K562 (cell line): ENCODE measurements around the gene ANK3. TPM values are rescaled to one million over a fixed set of nuclear protein-coding genes. Genes with fewer than 3 reads are reported as not detected.
A peak's percentile ranks its signal among the peaks of the same experiment; 100 is the strongest.

ENCODE experiments used
- ATAC-seq: fragments of 200-7000 bp; cut with Tn5 transposase; 3 replicates; pipeline ENCODE4 v1.9.1; 2020; ENCODE audit warnings: moderate library complexity
- BruUV-seq: library from RNA; stranded (reverse); fragments of 400-500 nt; replicated peaks from 2 replicates; lab custom pipeline; 2021; lab: Mats Ljungman, UMichigan
- CTCF ChIA-PET: fragments of 300-600 bp; formaldehyde crosslinking; extraction: SDS; loops from one replicate; lab custom pipeline; 2021; ENCODE audit warnings: low intra/inter-chr PET ratio; lab: Yijun Ruan, JAX
- POLR2A ChIA-PET: fragments of 300-600, 350-650 bp; sonication (Branson Sonifier 250); formaldehyde crosslinking; extraction: SDS; loops from one replicate; lab custom pipeline; 2021; ENCODE audit warnings: antibody characterized with exemption, inconsistent platforms; lab: Yijun Ruan, JAX
- DNase-seq, 4 experiments: peaks; one replicate each; pipeline versions ENCODE4 v3.0.0 to v3.0.0-alpha.2; 2011 to 2018; ENCODE audit warnings: low spot score in 3 of 4, mixed read lengths in 3 of 4; ENCODE audit errors: extremely low read depth in 1 of 4
- FAIRE-seq: peaks from 2 replicates; lab custom pipeline; 2011; peaks lifted over from hg19 to GRCh38; lab: Jason Lieb, UNC
- H2AFZ ChIP-seq: 2 replicates; pipeline ENCODE4 v1.6.0; 2011; ENCODE audit warnings: low read depth, low read length, control low read depth, inconsistent platforms
- H3K27ac ChIP-seq: fragments of 200-600 bp; 3 replicates; pipeline ENCODE4 v1.8.0; 2011; ENCODE audit warnings: low read depth, mild to moderate bottlenecking, control low read depth, inconsistent platforms, low read length, moderate library complexity, mixed read lengths; ENCODE audit errors: extremely low read depth
- H3K27me3 ChIP-seq, 2 experiments: fragments of 300-600 bp in 1 of 2; 2 replicates in 1 of 2; 3 replicates in 1 of 2; pipeline versions ENCODE4 v1.6.0 to v1.8.0; 2011; ENCODE audit warnings: inconsistent platforms in 2 of 2, low read length in 2 of 2, mild to moderate bottlenecking in 1 of 2, mixed read lengths in 1 of 2, moderate library complexity in 1 of 2; ENCODE audit not compliant: control insufficient read depth in 2 of 2, insufficient read depth in 2 of 2
- H3K36me3 ChIP-seq: fragments of 300-600 bp; 3 replicates; pipeline ENCODE4 v1.8.0; 2011; ENCODE audit warnings: mild to moderate bottlenecking, low read length, inconsistent platforms; ENCODE audit not compliant: control insufficient read depth, insufficient read depth
- H3K4me1 ChIP-seq, 2 experiments: fragments of 200-600 bp in 1 of 2; replicated peaks in 1 of 2; 2 replicates in 1 of 2; 3 replicates in 1 of 2; pipeline versions ENCODE4 v1.5.1 to v1.8.0; 2011; ENCODE audit warnings: inconsistent platforms in 2 of 2, low read length in 2 of 2, mild to moderate bottlenecking in 1 of 2, mixed read lengths in 1 of 2, moderate library complexity in 1 of 2; ENCODE audit not compliant: control insufficient read depth in 2 of 2, insufficient read depth in 2 of 2
- H3K4me2 ChIP-seq: 2 replicates; pipeline ENCODE4 v1.6.1; 2011; ENCODE audit warnings: low read length, control low read depth, inconsistent platforms, mixed read lengths; ENCODE audit not compliant: insufficient read depth
- H3K4me3 ChIP-seq: fragments of 200-600 bp; sonication (generic), shearing (Covaris generic); 2 replicates; pipeline ENCODE4 v1.5.1; 2016; ENCODE audit warnings: control low read depth, inconsistent platforms
- H3K79me2 ChIP-seq: fragments of 200-600 bp; 3 replicates; pipeline ENCODE4 v1.8.0; 2011; ENCODE audit warnings: low read length, inconsistent platforms; ENCODE audit not compliant: control insufficient read depth, insufficient read depth
- H3K9ac ChIP-seq, 2 experiments: 2 replicates each; pipeline versions ENCODE4 v1.6.0 to v1.6.1; 2011; ENCODE audit warnings: low read depth in 2 of 2, low read length in 2 of 2, control low read depth in 1 of 2, inconsistent platforms in 1 of 2, mild to moderate bottlenecking in 1 of 2, mixed read lengths in 1 of 2; ENCODE audit not compliant: insufficient read depth in 1 of 2
- H3K9me1 ChIP-seq: one replicate; pipeline ENCODE4 v1.6.0; 2011; ENCODE audit warnings: inconsistent platforms, mild to moderate bottlenecking, low read length, moderate library complexity; ENCODE audit not compliant: control insufficient read depth, insufficient read depth
- H3K9me3 ChIP-seq: replicated peaks from 2 replicates; pipeline ENCODE4 v1.5.1; 2011; ENCODE audit warnings: low read depth, low read length, inconsistent platforms; ENCODE audit not compliant: control insufficient read depth, insufficient read depth
- H4K20me1 ChIP-seq: replicated peaks from 2 replicates; pipeline ENCODE4 v1.6.1; 2011; ENCODE audit warnings: low read length, inconsistent platforms, mixed read lengths; ENCODE audit not compliant: control insufficient read depth, insufficient read depth
- ATF1 ChIP-seq, 2 experiments: fragments of 450-650 bp in 1 of 2; IDR thresholded peaks; 2 replicates each; pipeline ENCODE4 v1.6.1; 2016; ENCODE audit warnings: missing compliant biosample characterization in 1 of 2, missing genetic modification characterization in 1 of 2
- CGGBP1 ChIP-seq: fragments of 250-450 bp; sonication (Bioruptor Pico); IDR thresholded peaks from 2 replicates; pipeline ENCODE4 v1.9.0; 2021; ENCODE audit warnings: mild to moderate bottlenecking
- CREB1 ChIP-seq, 2 experiments: sonication (generic) in 1 of 2; formaldehyde crosslinking in 1 of 2; IDR thresholded peaks; 2 replicates each; pipeline versions ENCODE4 v1.6.1 to v1.8.0; 2012 to 2022; ENCODE audit warnings: inconsistent platforms in 1 of 2, mild to moderate bottlenecking in 1 of 2, missing genetic modification reagents in 1 of 2, moderate library complexity in 1 of 2
- ESRRB ChIP-seq: fragments of 250-450 bp; sonication (Bioruptor Pico); IDR thresholded peaks from 2 replicates; pipeline ENCODE4 v1.5.0; 2020; ENCODE audit warnings: mild to moderate bottlenecking, moderate library complexity, borderline replicate concordance
- HDAC8 ChIP-seq: fragments of 450-650 bp; IDR thresholded peaks from 2 replicates; pipeline ENCODE4 v1.6.1; 2016; ENCODE audit warnings: mild to moderate bottlenecking, missing genetic modification characterization, moderate library complexity, missing compliant biosample characterization
- LCOR ChIP-seq: sonication (generic); formaldehyde crosslinking; IDR thresholded peaks from 2 replicates; pipeline ENCODE4 v1.8.0; 2022; ENCODE audit warnings: mild to moderate bottlenecking, missing genetic modification reagents
- MAX ChIP-seq: sonication (generic); formaldehyde crosslinking; IDR thresholded peaks from 2 replicates; pipeline ENCODE4 v1.9.0; 2022; ENCODE audit warnings: mild to moderate bottlenecking, missing genetic modification reagents
- MCM2 ChIP-seq: fragments of 450-650 bp; IDR thresholded peaks from 2 replicates; pipeline ENCODE4 v1.6.1; 2017; ENCODE audit warnings: low read depth, mild to moderate bottlenecking
- NR2F6 ChIP-seq: fragments of 450-650 bp; formaldehyde crosslinking; IDR thresholded peaks from 2 replicates; pipeline ENCODE4 v1.4.0; 2020; ENCODE audit warnings: mild to moderate bottlenecking
- SMARCB1 ChIP-seq: IDR thresholded peaks from 2 replicates; pipeline ENCODE4 v1.6.1; 2011; ENCODE audit warnings: improper control_type of control experiment, low read depth; ENCODE audit not compliant: insufficient read length
- SMARCE1 ChIP-seq: fragments of 450-650 bp; IDR thresholded peaks from 2 replicates; pipeline ENCODE4 v1.7.1; 2016; ENCODE audit warnings: mild to moderate bottlenecking
- TBP ChIP-seq: optimal IDR thresholded peaks from 2 replicates; pipeline ENCODE3; 2011; ENCODE audit warnings: low read depth, low read length, improper control_type of control experiment
- ZBTB7A ChIP-seq: IDR thresholded peaks from 2 replicates; pipeline ENCODE4 v1.6.1; 2011; ENCODE audit warnings: low read depth, mild to moderate bottlenecking, low read length, moderate library complexity, borderline replicate concordance; ENCODE audit not compliant: control insufficient read depth
- ZNF121 ChIP-seq: sonication (generic); formaldehyde crosslinking; conservative IDR thresholded peaks from 2 replicates; pipeline ENCODE4 v1.8.0; 2022; ENCODE audit warnings: missing genetic modification reagents
- ZNF444 ChIP-seq: fragments of 250-450 bp; sonication (Bioruptor Pico); IDR thresholded peaks from 2 replicates; pipeline ENCODE4 v1.4.0; 2020; ENCODE audit warnings: mild to moderate bottlenecking, moderate library complexity
- ZNF551 ChIP-seq: fragments of 250-450 bp; sonication (Bioruptor Pico); IDR thresholded peaks from 2 replicates; pipeline ENCODE4 v1.5.0; 2021; ENCODE audit warnings: mild to moderate bottlenecking, moderate library complexity
- ZNF780A ChIP-seq: fragments of 250-450 bp; sonication (Bioruptor Pico); IDR thresholded peaks from 2 replicates; pipeline ENCODE4 v1.5.0; 2021; ENCODE audit warnings: mild to moderate bottlenecking
- WGBS: fragments of 100-300 bp; shearing (Covaris generic); methylation state at CpG from one replicate; pipeline ENCODE4 v1.1.6; 2016; ENCODE audit warnings: low coverage, mixed read lengths; ENCODE audit not compliant: insufficient coverage; ENCODE audit errors: missing lambda C conversion rate; 5-methylcytosine and 5-hydroxymethylcytosine counted together
- in situ Hi-C: fragments of 300-500 bp; cut with MboI; formaldehyde crosslinking; loops from 4 replicates; pipeline ENCODE4 v1.15.0; 2018; ENCODE audit warnings: inconsistent platforms, mixed read lengths
- intact Hi-C: fragments of 100-400 bp; cut with micrococcal nuclease; formaldehyde crosslinking; loops from 2 replicates; pipeline ENCODE4 v1.14.2; 2022
- polyA plus RNA-seq, 8 experiments: library from polyadenylated mRNA; depleted of rRNA in 4 of 8; stranded (reverse) in 5 of 8; unstranded in 3 of 8; fragments of >200 nt; fragmentation: Nextera tagmentation in 2 of 8; fragmentation: Illumina TruSeq in 1 of 8; extraction: Ambion mirVana in 2 of 8; extraction: Trizol in 1 of 8; gene quantifications; 2 replicates each; pipeline versions ENCODE4 v1.2.1 to v1.2.3, GENCODE V29; 2011 to 2014; ENCODE audit warnings: inconsistent platforms in 1 of 8, missing spikeins in 1 of 8
- total RNA-seq, 7 experiments: library from RNA; depleted of rRNA in 6 of 7; stranded (reverse); fragments of >200 nt in 6 of 7; fragmentation: Illumina TruSeq in 2 of 7; extraction: Trizol in 2 of 7; gene quantifications; 2 replicates each; pipeline versions ENCODE4 v1.2.1 to v1.2.3, GENCODE V29; 2011 to 2021; ENCODE audit warnings: low replicate concordance in 1 of 7
- TF ChIP-seq, protein P1 (sequence below): fragments of 250-450 bp; sonication (Bioruptor Pico); IDR thresholded peaks from 2 replicates; pipeline ENCODE4 v1.4.0; 2020; ENCODE audit warnings: borderline replicate concordance

Gene ANK3
- total and polyA plus RNA-seq, 9 of the 15 experiments (the other 6 are each of a cell fraction or from before 2014, with no cell fraction given): 10.0 to 32.3 (median 17.9) TPM

- peak overlapping the region; percentile 74 for H3K27ac ChIP-seq
- CTCF ChIA-PET: interaction anchor here (0.6 kb wide), 1 partner anchor 202 kb away, joined by 3 read pairs; no protein-coding TSS in a partner anchor
- TF ChIP-seq ATF1 (CRISPR knock-in tag; IDR thresholded peaks at IDR 0.05) (no peak), ATF1 (tag; IDR thresholded peaks at IDR 0.05) (peak; percentile 56), SMARCE1 (peak; percentile 4; the same call in 1 of the 2 replicates), CREB1 (IDR thresholded peaks at IDR 0.05) (peak; percentile 59; the same call in 1 of the 2 replicates), CREB1 (CRISPR knock-in tag; IDR thresholded peaks at IDR 0.05) (no peak; the same call in 1 of the 2 replicates), TBP (no peak), SMARCB1 (no peak), ZNF121 (CRISPR knock-in tag) (no peak), ESRRB (CRISPR knock-in tag) (no peak), ZNF444 (CRISPR knock-in tag) (no peak), MCM2 (no peak), HDAC8 (tag) (no peak), LCOR (peak; percentile 87), ZBTB7A (no peak), NR2F6 (no peak), MAX (CRISPR knock-in tag) (no peak), ZNF551 (no peak), ZNF780A (CRISPR knock-in tag) (no peak), CGGBP1 (CRISPR knock-in tag) (no peak)
- TF ChIP-seq, protein P1, sequence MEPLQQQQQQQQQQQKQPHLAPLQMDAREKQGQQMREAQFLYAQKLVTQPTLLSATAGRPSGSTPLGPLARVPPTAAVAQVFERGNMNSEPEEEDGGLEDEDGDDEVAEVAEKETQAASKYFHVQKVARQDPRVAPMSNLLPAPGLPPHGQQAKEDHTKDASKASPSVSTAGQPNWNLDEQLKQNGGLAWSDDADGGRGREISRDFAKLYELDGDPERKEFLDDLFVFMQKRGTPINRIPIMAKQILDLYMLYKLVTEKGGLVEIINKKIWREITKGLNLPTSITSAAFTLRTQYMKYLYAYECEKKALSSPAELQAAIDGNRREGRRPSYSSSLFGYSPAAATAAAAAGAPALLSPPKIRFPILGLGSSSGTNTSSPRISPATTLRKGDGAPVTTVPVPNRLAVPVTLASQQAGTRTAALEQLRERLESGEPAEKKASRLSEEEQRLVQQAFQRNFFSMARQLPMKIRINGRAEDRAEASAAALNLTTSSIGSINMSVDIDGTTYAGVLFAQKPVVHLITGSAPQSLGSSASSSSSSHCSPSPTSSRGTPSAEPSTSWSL: no peak
These were observed 315.7 kb downstream of the ANK3 start for GRCh38 chr10:60073781-60074656.

More at GRCh38 chr10:60073781-60074656, 315.7 kb downstream of the ANK3 start:
- peak overlapping the region; percentile 60 for H2AFZ ChIP-seq
- H4K20me1 ChIP-seq: no peaks in the 10 kb centered on the region
- no peak overlapping the region for H3K4me3 ChIP-seq
- H3K4me1 ChIP-seq: peaks cover 0 to 37% of the 10 kb centered on the region in 2 experiments; a peak in 3 of 5 replicates
- no peaks in the 10 kb centered on the region for H3K9me3 ChIP-seq
- 0 out of 3 replicates have a peak, but pooled peaks cover 3% of the 10 kb centered on the region for H3K36me3 ChIP-seq
- H3K79me2 ChIP-seq: no peaks in the 10 kb centered on the region
- 5% methylated on average over 11 of the region's 11 CpGs for WGBS
- peak; percentile 87 for ATAC-seq
- intact Hi-C loops: no loop called here
- no peaks in the 10 kb centered on the region for H3K9me1 ChIP-seq
- FAIRE-seq: peak; percentile 95
- POLR2A ChIA-PET: interaction anchor here (0.9 to 2.2 kb wide), 5 partner anchors 8 to 188 kb away, joined by 3 to 7 read pairs (median 3); no protein-coding TSS in a partner anchor
- H3K27me3 ChIP-seq: no peaks in the 10 kb centered on the region
- H3K4me2 ChIP-seq: peak overlapping the region; percentile 72
- in situ Hi-C loops: no loop called here
- DNase-seq: peak; percentile 65 to 89 (median 74)
- peak overlapping the region in 1 of 2 experiments; percentile 62; a peak in 2 of 4 replicates for H3K9ac ChIP-seq
- BruUV-seq: no TSS peak
